ENCODE data around the gene JADE3.
"Not testable (repeated sequence)": the region's sequence is repeated elsewhere in the genome, so short reads cannot be mapped to it uniquely, and the experiment has no call there.

JADE3 gene

GRCh38 chrX:46938589-46938988, 26.4 kb downstream of the JADE3 start:
- DNase-seq, result no peak

GRCh38 chrX:46941341-46941740, 29.1 kb downstream of the JADE3 start:
- DNase-seq, result no peak

- DNase-seq, result no peak
Observed at GRCh38 chrX:46953137-46953527, 40.9 kb downstream of the JADE3 start.

GRCh38 chrX:46953597-46953996, 41.4 kb downstream of the JADE3 start:
- DNase-seq, result peak; percentile 9

- DNase-seq, result no peak
Observed at GRCh38 chrX:46954716-46955115, 42.5 kb downstream of the JADE3 start.

- not testable (repeated sequence) for DNase-seq
Observed at GRCh38 chrX:46956589-46956988, 44.4 kb downstream of the JADE3 start.

GRCh38 chrX:46957297-46957696, 45.1 kb downstream of the JADE3 start:
- no peak for DNase-seq

GRCh38 chrX:46959101-46959500, 46.9 kb downstream of the JADE3 start:
- DNase-seq, result no peak

- DNase-seq, result no peak
Observed at GRCh38 chrX:46959985-46960700, 47.9 kb downstream of the JADE3 start.

- DNase-seq, result no peak
Observed at GRCh38 chrX:46961097-46961496, 48.9 kb downstream of the JADE3 start.

- DNase-seq, result no peak
Observed at GRCh38 chrX:46961574-46962283, 49.5 kb downstream of the JADE3 start.

GRCh38 chrX:46965125-46965758, 53.0 kb downstream of the JADE3 start:
- no peak for DNase-seq

GRCh38 chrX:46967547-46967946, 55.3 kb downstream of the JADE3 start:
- DNase-seq, result no peak

GRCh38 chrX:46977046-46977445, 64.8 kb downstream of the JADE3 start:
- not testable (repeated sequence) for DNase-seq

GRCh38 chrX:46978341-46979291, 66.4 kb downstream of the JADE3 start:
- peak; percentile 60 for DNase-seq

- DNase-seq, result no peak
Observed at GRCh38 chrX:46984705-46985104, 72.5 kb downstream of the JADE3 start.

- no peak for DNase-seq
Observed at GRCh38 chrX:46989548-46989947, 77.3 kb downstream of the JADE3 start.

- no peak for DNase-seq
Observed at GRCh38 chrX:46991664-46992063, 79.4 kb downstream of the JADE3 start.

GRCh38 chrX:46992070-46992469, 79.8 kb downstream of the JADE3 start:
- no peak for DNase-seq

- no peak for DNase-seq
Observed at GRCh38 chrX:46994096-46994495, 81.9 kb downstream of the JADE3 start.

GRCh38 chrX:47012131-47012530, 99.9 kb downstream of the JADE3 start:
- no peak for DNase-seq

GRCh38 chrX:47026198-47026597, 114.0 kb downstream of the JADE3 start:
- no peak for DNase-seq

- peak; percentile 30 for DNase-seq
Observed at GRCh38 chrX:47030339-47030738, 118.1 kb downstream of the JADE3 start.
